Nucleus accumbens (tissue), 56 donors: ENCODE results near the gene PIEZO2.

Experiments used
- DNase-seq, 56 donors: peaks; one replicate each; lab custom pipeline; 2025; lab: John Stamatoyannopoulos, UW

The PIEZO2 gene

GRCh38 chr18:10909724-10910123 lies 239.6 kb downstream of the PIEZO2 start:
- DNase-seq, result no peak

DNA sequence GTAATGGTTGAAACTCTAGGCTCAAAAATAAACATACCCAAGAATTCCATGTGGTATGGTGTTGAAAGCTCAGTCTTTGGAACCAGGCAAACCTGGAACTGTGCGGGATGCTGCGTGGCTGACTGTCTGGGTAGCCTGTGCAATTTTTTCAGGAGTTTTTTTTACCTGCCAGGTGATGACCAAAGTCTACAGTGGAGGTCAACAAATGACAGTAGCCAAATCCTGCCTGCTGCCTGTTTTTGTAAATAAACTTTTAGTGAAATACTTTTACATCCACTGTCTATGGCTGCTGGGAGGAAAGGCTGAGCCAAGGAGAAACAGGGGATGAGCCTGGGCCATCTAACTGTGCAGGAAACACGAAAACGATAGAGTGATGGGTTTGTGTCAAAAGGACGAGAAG lies 240.6 kb downstream of the PIEZO2 start:
- no peak for DNase-seq

GRCh38 chr18:10907749-10908148 lies 241.6 kb downstream of the PIEZO2 start:
- DNase-seq, result no peak

- no peak for DNase-seq
These were observed 248.0 kb downstream of the PIEZO2 start for GRCh38 chr18:10901329-10901728.

DNA sequence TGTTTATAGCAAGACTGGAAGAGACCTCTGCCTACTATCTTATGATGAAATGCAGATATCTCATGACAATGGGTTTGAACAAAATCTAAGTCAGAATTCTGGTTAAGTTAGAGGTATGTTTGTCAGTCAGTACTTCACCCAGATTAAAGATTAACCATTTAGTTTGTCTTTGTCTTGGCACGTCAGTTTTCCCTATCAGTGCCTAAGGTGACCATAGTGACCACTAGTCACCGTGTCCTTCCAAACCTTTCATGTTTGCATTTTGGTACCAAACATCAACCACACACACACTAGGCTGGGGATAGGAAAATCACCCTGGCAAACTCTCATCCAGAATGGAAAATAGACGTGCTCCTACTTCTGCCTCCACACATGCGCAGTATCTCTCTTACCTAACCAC lies 248.9 kb downstream of the PIEZO2 start:
- DNase-seq, result no peak

DNA sequence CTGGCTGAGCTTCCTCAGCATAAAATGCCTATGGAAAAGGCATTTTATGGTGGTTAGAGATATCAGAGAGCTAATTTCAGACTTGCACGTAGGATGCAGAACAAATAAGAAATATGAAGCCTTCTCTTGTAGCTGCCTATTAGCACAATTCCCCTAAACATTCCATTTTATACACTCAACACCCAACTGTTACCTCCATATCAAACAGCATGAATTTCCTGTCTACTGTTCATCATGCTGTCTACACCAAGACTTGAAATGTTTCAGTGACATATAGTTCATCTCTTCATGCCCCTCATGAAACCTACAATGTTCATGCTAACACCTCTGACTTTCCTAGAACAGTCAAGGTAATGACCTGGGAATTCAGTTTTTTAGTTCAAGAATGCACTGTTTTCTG lies 249.9 kb downstream of the PIEZO2 start:
- no peak for DNase-seq

- DNase-seq, result no peak
These were observed 250.9 kb downstream of the PIEZO2 start for GRCh38 chr18:10898417-10898974.

- no peak for DNase-seq
These were observed 252.5 kb downstream of the PIEZO2 start for GRCh38 chr18:10896851-10897250.

DNA sequence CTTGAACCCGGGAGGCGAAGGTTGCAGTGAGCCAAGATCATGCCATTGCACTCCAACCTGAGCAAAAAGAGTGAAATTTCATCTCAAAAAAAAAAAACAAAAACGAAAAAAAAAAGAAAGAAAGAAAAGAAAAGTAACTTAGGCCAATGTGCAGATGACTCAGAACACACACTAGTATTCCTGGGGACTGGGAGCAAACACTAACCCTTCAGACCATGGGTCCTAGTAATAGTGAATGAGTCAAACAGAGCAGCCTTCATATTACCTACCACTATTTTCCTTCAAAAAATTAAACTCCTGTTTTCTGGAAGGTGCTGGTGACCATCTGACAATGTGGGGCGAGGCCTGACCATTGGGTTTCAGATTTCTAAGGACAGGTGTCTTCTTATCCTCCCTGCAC lies 253.4 kb downstream of the PIEZO2 start:
- no peak for DNase-seq

DNA sequence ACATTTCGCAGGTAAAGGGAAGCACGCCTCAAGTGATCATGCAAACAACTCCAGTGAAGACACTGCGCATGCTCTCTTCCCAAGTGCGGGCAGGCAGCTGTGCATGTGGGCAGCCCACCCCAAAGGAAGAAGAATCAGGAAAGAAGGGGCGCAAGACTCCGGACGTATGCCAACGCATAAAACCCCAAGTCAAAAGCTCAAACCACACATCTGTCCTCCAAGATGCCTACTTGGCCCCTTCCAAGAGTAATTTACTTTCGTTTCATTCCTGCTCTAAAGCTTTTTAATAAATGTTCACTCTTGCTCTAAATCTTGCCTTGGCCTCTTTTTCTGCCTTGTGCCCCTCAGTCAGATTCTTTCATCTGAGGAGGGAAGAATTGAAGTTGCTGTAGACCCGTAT lies 254.9 kb downstream of the PIEZO2 start:
- no peak for DNase-seq

DNA sequence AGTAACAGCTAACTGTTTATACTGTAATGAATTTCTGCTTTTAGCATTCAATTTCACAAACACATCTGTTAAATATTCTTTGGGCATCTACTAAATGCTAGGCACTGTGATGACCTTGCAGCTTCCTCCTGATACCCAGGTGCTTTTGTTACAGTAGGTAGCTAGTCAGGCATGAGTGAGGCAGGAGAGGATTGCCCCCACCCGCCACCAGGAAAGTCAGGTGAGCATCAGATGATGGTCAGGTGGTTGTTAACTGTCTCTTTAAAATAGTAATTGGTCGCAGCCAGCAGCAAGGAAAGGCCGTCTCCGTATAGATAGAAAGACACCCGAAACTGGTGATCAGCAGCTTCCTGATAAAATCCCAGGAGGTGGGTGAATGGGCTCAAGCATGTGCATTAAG lies 255.6 kb downstream of the PIEZO2 start:
- DNase-seq, result no peak

DNA sequence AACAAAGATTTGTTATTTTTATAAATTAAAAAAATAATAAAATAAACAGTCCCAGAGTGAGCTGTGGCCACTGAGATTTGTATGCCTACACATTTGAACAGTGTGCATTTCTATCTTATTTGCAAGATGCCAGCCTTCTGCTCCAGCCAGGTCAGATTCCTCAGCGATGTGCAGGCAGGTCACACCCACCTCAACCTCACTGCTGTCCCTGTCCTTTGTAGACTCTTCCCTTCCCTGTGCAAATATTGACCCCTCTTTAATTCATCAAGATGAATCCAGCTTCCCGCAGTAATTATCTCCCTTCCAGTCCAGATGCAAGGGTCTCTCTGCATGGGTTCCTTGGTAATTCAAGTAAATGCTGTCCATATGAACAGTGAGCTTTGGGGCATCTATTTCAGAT lies 256.2 kb downstream of the PIEZO2 start:
- DNase-seq, result no peak

DNA sequence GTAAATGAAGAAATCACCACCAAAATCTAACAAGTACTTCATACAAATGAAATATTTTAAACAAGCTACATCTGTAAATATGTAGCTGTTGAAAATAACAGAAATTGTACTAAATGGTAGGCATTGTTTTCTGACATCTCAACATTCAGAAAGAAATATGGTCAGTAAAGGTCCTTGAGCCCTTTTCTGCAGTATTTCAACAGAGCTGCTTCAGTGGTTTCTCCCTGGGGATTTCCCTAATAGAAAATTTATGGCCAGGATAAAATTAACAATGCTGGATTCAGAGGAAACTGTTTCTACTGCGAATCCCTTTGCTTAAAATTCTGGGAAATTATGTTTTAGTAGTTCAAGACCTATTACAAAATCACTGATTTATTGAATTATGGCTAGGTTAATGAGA lies 256.6 kb downstream of the PIEZO2 start:
- no peak for DNase-seq

DNA sequence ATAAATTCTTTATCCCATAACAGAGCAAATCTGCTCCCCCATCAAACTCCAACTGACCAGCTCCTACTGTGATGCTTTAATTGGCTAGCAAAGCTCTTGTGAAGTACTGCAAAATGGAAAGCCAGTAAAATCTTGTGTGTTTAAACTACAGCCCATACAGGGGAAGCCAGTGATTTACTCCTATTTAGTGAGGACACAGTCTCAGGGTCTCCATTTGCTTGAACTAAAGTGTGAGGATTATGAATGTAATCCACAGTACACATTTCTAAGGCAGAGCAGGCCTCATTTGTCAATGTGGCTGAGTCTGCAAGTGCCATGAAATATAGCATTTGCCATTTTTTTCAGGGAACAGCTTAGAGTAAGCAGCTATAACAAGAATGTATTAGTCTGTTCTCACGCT lies 259.3 kb downstream of the PIEZO2 start:
- no peak for DNase-seq

DNA sequence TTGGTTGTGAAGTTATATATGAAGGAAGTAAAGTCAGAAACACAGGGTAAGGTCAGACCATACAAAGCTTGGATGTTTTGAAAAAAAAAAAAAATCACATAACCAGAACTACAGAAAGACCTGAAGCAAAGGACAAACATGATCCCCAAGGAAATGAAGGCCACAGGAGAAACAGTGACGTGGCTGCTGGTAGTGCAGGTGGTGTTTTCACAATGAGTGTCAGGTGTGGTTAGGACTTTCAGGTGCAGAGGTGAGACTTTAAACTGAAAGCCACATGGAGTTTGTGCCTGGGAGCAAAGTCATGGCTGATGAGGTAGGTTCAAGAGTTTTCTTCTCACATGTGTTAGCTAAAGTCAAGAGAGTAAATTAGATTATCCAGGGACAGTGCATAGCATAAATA lies 270.7 kb downstream of the PIEZO2 start:
- DNase-seq, result no peak

GRCh38 chr18:10877987-10878386 lies 271.4 kb downstream of the PIEZO2 start:
- DNase-seq, result no peak

- no peak for DNase-seq
These were observed 273.6 kb downstream of the PIEZO2 start for GRCh38 chr18:10875811-10876210.

DNA sequence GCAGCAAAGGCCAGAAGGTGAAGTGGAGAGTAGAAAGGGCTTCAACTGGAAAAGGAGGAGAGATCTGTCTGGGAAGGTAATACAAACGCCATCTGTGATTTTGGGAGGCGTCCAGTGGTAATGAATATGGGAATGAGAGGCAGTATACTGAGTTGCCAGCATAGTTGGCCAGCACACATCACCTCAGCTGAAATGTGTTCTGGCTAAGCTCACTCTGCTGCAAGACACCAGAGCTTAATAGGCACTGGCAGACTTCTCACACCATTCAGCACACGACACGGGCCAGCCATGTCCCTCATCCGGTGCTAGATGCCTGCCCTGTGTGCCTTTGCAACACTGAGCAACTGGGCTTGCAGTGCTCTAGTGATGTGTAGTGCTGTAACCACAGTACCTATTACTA lies 277.1 kb downstream of the PIEZO2 start:
- DNase-seq, result no peak

DNA sequence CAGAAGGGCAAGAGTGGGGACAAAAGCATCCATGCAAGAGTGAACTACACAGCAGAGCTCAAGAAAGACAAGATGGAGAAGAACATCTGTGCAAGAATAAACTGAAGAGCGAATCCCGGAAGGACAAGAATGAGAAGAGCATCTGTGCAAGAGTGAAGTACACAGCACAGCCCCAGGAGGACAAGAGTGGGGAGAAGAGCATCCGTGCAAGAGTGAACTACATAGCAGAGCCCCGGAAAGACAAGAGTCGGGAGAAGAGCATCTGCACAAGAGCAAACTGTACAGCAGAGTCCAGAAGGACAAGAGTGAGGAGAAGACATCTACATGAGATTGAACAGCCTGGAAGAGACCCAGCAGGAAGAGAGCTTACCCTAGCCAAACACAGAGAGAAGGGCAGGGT lies 284.6 kb downstream of the PIEZO2 start:
- no peak for DNase-seq

DNA sequence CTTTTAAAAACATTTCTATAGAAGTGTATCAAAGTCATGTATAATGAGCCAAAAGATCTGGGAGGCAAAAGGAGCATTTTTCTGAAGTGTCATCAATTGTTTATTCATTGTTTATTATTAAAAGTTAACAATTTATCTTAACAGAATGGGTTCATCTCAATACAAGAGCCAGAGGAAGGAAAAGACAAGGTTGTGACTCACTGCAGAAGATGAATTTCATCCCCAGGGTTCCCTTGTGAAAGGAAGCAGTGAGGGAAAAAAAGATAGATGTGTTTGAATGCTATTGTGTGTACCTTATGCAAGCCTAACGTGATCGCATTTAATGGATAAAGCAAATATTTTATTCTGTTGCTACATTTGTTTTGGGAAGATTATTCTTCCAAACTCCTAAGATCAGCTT lies 286.3 kb downstream of the PIEZO2 start:
- DNase-seq, result no peak

- no peak for DNase-seq
These were observed 288.4 kb downstream of the PIEZO2 start for GRCh38 chr18:10860928-10861327.

GRCh38 chr18:10860382-10860781 lies 289.0 kb downstream of the PIEZO2 start:
- DNase-seq, result no peak

DNA sequence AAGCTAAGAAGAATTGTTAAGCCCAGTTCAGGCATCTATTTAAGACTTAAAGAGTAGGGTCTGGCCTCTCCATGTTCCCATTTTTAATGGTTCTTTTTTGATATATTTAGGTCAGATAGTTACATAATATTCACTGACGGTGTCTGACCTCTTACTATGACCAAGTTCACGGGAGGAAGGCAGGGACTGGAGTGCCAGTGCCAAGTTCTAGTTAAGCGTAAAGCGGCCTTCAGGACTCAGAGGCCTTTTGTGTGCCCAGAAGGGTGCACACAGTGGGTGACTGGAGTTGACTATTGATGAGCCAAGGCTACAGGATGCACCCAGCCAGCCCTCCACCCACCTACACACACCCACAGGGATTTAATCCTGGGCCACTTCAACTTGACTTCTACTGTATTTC lies 290.9 kb downstream of the PIEZO2 start:
- no peak for DNase-seq
